MM.1S (cell line): ENCODE data around the gene KIF9.

Source experiments
- DNase-seq: peaks from one replicate; pipeline ENCODE4 v3.0.0-alpha.2; 2015
- H2AFZ ChIP-seq: fragments of 300-600 bp; sonication (generic); 2 replicates; pipeline ENCODE4 v1.6.0; 2016; ENCODE audit warnings: antibody characterized with exemption, low read length
- H3F3A ChIP-seq: fragments of 300-600 bp; sonication (generic); 2 replicates; pipeline ENCODE4 v1.6.1; 2016; ENCODE audit warnings: mild to moderate bottlenecking, antibody characterized with exemption, low read length, moderate library complexity, mixed read lengths; ENCODE audit not compliant: insufficient read depth
- H3K27ac ChIP-seq: fragments of 300-600 bp; sonication (generic); 2 replicates; pipeline ENCODE4 v1.5.1; 2016; ENCODE audit warnings: mild to moderate bottlenecking, low read length
- H3K27me3 ChIP-seq: fragments of 300-600 bp; sonication (generic); replicated peaks from 2 replicates; pipeline ENCODE4 v1.6.0; 2016; ENCODE audit warnings: low read length; ENCODE audit not compliant: insufficient read depth
- H3K36me3 ChIP-seq: fragments of 300-600 bp; sonication (generic); replicated peaks from 2 replicates; pipeline ENCODE4 v1.6.1; 2016; ENCODE audit warnings: mild to moderate bottlenecking, low read length, mixed read lengths; ENCODE audit not compliant: insufficient read depth
- H3K4me1 ChIP-seq: fragments of 300-600 bp; sonication (generic); 2 replicates; pipeline ENCODE4 v1.6.1; 2016; ENCODE audit warnings: low read length, mixed read lengths
- H3K4me2 ChIP-seq: fragments of 300-600 bp; sonication (generic); 2 replicates; pipeline ENCODE4 v1.6.0; 2016; ENCODE audit warnings: low read depth, low read length
- H3K4me3 ChIP-seq: fragments of 300-600 bp; sonication (generic); 2 replicates; pipeline ENCODE4 v1.5.1; 2016; ENCODE audit warnings: low read length, mixed read lengths
- H3K79me2 ChIP-seq: fragments of 300-600 bp; sonication (generic); 2 replicates; pipeline ENCODE4 v1.6.1; 2016; ENCODE audit warnings: mixed run types, low read length, mixed read lengths
- H3K9ac ChIP-seq: fragments of 300-600 bp; sonication (generic); 2 replicates; pipeline ENCODE4 v1.6.1; 2016; ENCODE audit warnings: low read length, mixed read lengths
- H3K9me2 ChIP-seq: fragments of 300-600 bp; sonication (generic); replicated peaks from 2 replicates; pipeline ENCODE4 v1.6.1; 2016; ENCODE audit warnings: mild to moderate bottlenecking, low read length, mixed read lengths; ENCODE audit not compliant: insufficient read depth
- H3K9me3 ChIP-seq: fragments of 300-600 bp; sonication (generic); replicated peaks from 2 replicates; pipeline ENCODE4 v1.6.1; 2016; ENCODE audit warnings: mild to moderate bottlenecking, low read length, mixed read lengths; ENCODE audit not compliant: insufficient read depth
- H4K20me1 ChIP-seq: fragments of 300-600 bp; sonication (generic); 2 replicates; pipeline ENCODE4 v1.6.1; 2016; ENCODE audit warnings: mild to moderate bottlenecking, low read length, moderate library complexity, mixed read lengths; ENCODE audit not compliant: insufficient read depth
- EZH2 ChIP-seq: fragments of 300-600 bp; sonication (generic); optimal IDR thresholded peaks from 2 replicates; pipeline ENCODE3; 2017; ENCODE audit warnings: low read depth, mild to moderate bottlenecking, antibody characterized with exemption, low read length, mixed read lengths
- EZH2phosphoT487 ChIP-seq: fragments of 300-600 bp; sonication (generic); IDR thresholded peaks from 2 replicates; pipeline ENCODE4 v1.6.1; 2018; ENCODE audit warnings: antibody characterized with exemption, low read length
- TF ChIP-seq, protein P1 (sequence below): fragments of 300-600 bp; sonication (generic); IDR thresholded peaks from 2 replicates; pipeline ENCODE4 v1.5.1; 2016; ENCODE audit warnings: antibody characterized with exemption, low read length, mixed read lengths

KIF9 gene, protein sequence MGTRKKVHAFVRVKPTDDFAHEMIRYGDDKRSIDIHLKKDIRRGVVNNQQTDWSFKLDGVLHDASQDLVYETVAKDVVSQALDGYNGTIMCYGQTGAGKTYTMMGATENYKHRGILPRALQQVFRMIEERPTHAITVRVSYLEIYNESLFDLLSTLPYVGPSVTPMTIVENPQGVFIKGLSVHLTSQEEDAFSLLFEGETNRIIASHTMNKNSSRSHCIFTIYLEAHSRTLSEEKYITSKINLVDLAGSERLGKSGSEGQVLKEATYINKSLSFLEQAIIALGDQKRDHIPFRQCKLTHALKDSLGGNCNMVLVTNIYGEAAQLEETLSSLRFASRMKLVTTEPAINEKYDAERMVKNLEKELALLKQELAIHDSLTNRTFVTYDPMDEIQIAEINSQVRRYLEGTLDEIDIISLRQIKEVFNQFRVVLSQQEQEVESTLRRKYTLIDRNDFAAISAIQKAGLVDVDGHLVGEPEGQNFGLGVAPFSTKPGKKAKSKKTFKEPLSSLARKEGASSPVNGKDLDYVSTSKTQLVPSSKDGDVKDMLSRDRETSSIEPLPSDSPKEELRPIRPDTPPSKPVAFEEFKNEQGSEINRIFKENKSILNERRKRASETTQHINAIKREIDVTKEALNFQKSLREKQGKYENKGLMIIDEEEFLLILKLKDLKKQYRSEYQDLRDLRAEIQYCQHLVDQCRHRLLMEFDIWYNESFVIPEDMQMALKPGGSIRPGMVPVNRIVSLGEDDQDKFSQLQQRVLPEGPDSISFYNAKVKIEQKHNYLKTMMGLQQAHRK

DNA sequence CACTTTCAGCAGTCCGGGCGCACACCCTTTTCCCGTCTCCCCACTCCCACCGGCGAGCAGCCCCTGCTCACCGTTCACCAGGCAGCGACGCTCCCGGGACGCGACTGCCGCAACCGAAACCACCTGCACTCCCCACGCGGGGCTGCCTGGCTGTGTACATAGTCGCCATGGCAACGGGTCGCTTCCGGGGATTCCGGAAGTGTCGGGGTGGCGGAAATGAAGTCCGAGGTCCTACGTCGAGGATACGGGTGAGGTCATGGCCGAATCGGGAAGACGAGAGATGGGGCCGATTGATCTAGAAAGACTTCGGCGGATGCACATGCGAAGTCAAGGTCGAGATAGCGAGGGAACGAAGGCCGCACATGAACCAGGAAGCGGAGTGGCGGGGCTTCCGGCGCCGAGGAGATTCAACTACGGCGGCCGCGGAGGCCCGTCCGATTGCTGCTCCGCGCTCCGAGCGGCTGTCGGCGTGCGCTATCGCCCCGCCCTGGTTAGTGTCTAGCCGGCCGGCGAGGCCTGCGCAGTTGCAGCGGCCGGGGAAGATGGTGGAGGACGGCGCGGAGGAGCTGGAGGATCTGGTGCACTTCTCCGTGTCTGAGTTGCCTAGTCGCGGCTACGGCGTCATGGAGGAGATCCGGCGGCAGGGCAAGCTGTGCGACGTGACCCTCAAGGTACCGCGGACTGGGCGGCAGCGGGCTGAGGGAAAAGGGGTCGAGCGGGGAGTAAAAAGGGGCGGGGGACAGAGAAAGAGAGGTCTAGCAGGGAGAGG, at the start of gene KIF9, which contains the start of gene KLHL18:
TSS of gene KIF9 (minus strand) at position 376 of the 769 bp plus-strand sequence. CDS start 5,425 bp downstream, outside the sequence.
TSS of gene KLHL18 (plus strand) at position 521 of the 769 bp plus-strand sequence. CDS start at position 543, 22 bp downstream.
- Histone ChIP-seq H3K4me2 (peak within 1 kb of the TSS; percentile 93), H3K79me2 (peaks cover 41% of the 10 kb centered on the region), H3K9me2 (no peaks in the 10 kb centered on the region), H3F3A (no peaks in the 10 kb centered on the region), H3K9me3 (no peaks in the 10 kb centered on the region), H3K27ac (peak within 1 kb of the TSS; percentile 89), H2AFZ (peak within 1 kb of the TSS; percentile 89), H3K4me3 (peak within 1 kb of the TSS; percentile 86), H3K9ac (peak within 1 kb of the TSS; percentile 89), H4K20me1 (no peaks in the 10 kb centered on the region), H3K27me3 (no peaks in the 10 kb centered on the region), H3K4me1 (peaks cover 4% of the 10 kb centered on the region; the same call in 1 of the 2 replicates), H3K36me3 (no peaks in the 10 kb centered on the region)
- DNase-seq = peak; percentile 95
- TF ChIP-seq, protein P1, sequence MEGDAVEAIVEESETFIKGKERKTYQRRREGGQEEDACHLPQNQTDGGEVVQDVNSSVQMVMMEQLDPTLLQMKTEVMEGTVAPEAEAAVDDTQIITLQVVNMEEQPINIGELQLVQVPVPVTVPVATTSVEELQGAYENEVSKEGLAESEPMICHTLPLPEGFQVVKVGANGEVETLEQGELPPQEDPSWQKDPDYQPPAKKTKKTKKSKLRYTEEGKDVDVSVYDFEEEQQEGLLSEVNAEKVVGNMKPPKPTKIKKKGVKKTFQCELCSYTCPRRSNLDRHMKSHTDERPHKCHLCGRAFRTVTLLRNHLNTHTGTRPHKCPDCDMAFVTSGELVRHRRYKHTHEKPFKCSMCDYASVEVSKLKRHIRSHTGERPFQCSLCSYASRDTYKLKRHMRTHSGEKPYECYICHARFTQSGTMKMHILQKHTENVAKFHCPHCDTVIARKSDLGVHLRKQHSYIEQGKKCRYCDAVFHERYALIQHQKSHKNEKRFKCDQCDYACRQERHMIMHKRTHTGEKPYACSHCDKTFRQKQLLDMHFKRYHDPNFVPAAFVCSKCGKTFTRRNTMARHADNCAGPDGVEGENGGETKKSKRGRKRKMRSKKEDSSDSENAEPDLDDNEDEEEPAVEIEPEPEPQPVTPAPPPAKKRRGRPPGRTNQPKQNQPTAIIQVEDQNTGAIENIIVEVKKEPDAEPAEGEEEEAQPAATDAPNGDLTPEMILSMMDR = no peak
- TF ChIP-seq EZH2phosphoT487 = no peak
- no peak for TF ChIP-seq EZH2

DNA sequence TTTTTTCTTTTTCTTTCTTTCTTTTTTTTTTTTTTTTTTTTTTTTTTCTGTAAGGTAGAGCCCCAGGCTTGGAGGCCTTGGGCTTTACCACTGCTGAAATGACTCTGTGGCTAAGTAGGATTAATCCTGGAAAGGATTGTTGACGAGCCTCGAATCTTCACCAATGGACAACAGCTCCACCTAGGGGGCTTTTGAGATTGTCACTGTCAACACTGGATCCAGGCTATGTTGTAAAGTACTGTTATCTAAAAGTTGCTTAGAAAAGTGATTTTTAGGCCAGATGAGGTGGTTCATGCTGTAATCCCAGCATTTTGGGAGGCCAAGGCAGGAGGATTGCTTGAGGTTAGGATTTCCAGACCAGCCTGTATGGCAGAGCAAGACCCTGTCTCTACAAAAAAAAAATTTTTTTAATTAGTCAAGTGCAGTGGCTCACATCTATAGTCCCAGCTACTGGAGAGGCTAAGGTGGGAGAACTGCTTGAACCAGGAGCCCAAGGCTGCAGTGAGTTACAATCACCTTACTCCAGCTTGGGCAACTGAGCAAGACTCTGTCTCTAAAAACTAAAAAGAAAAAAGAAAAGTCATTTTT, 41.8 kb upstream of the KIF9 start:
- H3K36me3 ChIP-seq = no peaks in the 10 kb centered on the region; the same call in 1 of the 2 replicates
- H3K4me1 ChIP-seq = no peaks in the 10 kb centered on the region
- H3K27me3 ChIP-seq = no peaks in the 10 kb centered on the region
- no peak overlapping the region for H2AFZ ChIP-seq
- H3K9me3 ChIP-seq = no peaks in the 10 kb centered on the region
- no peak for TF ChIP-seq EZH2phosphoT487
- TF ChIP-seq, protein P1 = peak; percentile 66
- no peaks in the 10 kb centered on the region for H3K9me2 ChIP-seq
- H3K79me2 ChIP-seq = no peaks in the 10 kb centered on the region
- no peak overlapping the region for H3K9ac ChIP-seq
- no peak overlapping the region for H3K4me3 ChIP-seq
- peak; percentile 65 for DNase-seq
- H4K20me1 ChIP-seq = no peaks in the 10 kb centered on the region
- H3F3A ChIP-seq = no peaks in the 10 kb centered on the region
- no peak overlapping the region for H3K27ac ChIP-seq
- no peak overlapping the region for H3K4me2 ChIP-seq

DNA sequence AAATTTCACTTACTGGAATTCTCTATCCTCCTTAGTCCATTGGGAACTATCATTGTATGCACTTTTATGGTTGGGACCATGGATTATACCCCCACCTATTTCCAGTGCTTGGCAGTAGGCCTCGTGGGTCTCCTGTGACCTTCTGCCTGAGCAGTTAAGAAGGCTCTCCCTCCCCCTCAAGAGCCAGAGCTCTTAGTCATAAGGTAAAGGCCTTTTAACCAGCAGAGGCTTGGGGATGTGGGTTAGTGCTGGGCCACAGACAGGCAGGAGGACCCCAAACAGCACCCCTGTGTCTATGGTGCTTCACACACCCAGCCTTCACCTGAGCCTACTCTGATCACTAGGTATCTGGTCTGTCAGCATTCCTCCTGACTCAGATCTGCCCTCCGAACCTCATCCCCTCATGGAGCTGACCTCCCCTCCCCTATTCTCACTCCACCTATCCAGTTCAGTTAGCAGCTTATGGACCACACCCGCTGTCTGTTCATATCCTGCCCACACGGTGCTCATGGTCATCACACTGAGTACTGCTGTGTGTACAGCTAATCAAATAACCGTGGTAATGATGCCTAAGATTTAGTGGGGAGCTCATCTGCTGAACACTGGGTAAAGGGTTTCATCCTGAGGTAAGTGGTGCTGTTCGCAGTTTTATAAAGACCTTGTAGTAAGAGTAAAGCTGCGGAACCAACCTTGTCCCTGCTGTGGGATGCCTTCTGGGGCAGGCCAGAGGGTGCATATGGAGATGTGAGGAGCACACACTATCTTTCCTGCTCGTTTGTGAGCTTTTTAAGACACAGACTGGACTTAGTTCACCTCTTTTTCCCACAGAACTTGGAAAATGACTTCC, 41.1 kb upstream of the KIF9 start:
- Histone ChIP-seq H3K27ac (no peak overlapping the region), H3K9me2 (no peaks in the 10 kb centered on the region), H3K9me3 (no peaks in the 10 kb centered on the region), H3K4me2 (no peak overlapping the region), H3K27me3 (no peaks in the 10 kb centered on the region), H4K20me1 (no peaks in the 10 kb centered on the region), H3K36me3 (no peaks in the 10 kb centered on the region; the same call in 1 of the 2 replicates), H3K79me2 (no peaks in the 10 kb centered on the region), H3K4me1 (no peaks in the 10 kb centered on the region), H3F3A (no peaks in the 10 kb centered on the region), H3K4me3 (no peak overlapping the region), H2AFZ (no peak overlapping the region), H3K9ac (no peak overlapping the region)
- TF ChIP-seq EZH2phosphoT487 = no peak
- no peak for TF ChIP-seq EZH2
- TF ChIP-seq, protein P1 = no peak
- DNase-seq = no peak
